GM10847 (cell line): ENCODE results near the gene ARHGEF12.

Source experiments
- POLR2A ChIP-seq: IDR thresholded peaks from 2 replicates; pipeline ENCODE4 v1.6.1; 2011; ENCODE audit not compliant: insufficient read length; ENCODE audit errors: extremely low read depth

The ARHGEF12 gene

GRCh38 chr11:120307476-120307875 is 28.7 kb upstream of the ARHGEF12 start:
- no peak for TF ChIP-seq POLR2A

GRCh38 chr11:120308081-120308480 is 28.1 kb upstream of the ARHGEF12 start:
- no peak for TF ChIP-seq POLR2A

GRCh38 chr11:120310870-120311269 is 25.3 kb upstream of the ARHGEF12 start:
- TF ChIP-seq POLR2A = no peak

GRCh38 chr11:120314861-120315260 is 21.4 kb upstream of the ARHGEF12 start:
- no peak for TF ChIP-seq POLR2A

GRCh38 chr11:120316880-120317688 is 19.1 kb upstream of the ARHGEF12 start:
- TF ChIP-seq POLR2A = no peak

- TF ChIP-seq POLR2A = no peak
Observed at GRCh38 chr11:120317689-120318480, 18.3 kb upstream of the ARHGEF12 start.

GRCh38 chr11:120318906-120319305 is 17.3 kb upstream of the ARHGEF12 start:
- TF ChIP-seq POLR2A = no peak

GRCh38 chr11:120324932-120325810 is 11.0 kb upstream of the ARHGEF12 start, which contains the start of gene TLCD5:
Gene TLCD5, plus strand, starts transcription at chr11:120325299. Its CDS starts 2,143 bp downstream, at chr11:120327442.
- TF ChIP-seq POLR2A = no peak

- no peak for TF ChIP-seq POLR2A
Observed at GRCh38 chr11:120326228-120326627, 10.0 kb upstream of the ARHGEF12 start.

GRCh38 chr11:120326845-120327281 is 9.3 kb upstream of the ARHGEF12 start:
- TF ChIP-seq POLR2A = no peak

GRCh38 chr11:120327311-120327710 is 8.9 kb upstream of the ARHGEF12 start:
- TF ChIP-seq POLR2A = no peak

- TF ChIP-seq POLR2A = no peak
Observed at GRCh38 chr11:120329556-120329955, 6.7 kb upstream of the ARHGEF12 start.

GRCh38 chr11:120330045-120330444 is 6.2 kb upstream of the ARHGEF12 start:
- TF ChIP-seq POLR2A = no peak

GRCh38 chr11:120331301-120331996 is 4.8 kb upstream of the ARHGEF12 start:
- TF ChIP-seq POLR2A = no peak
